D721Med (cell line): ENCODE measurements around the gene OR5C1.

ENCODE experiments used
- DNase-seq: peaks from one replicate; pipeline ENCODE4 v3.0.0; 2011; ENCODE audit warnings: low spot score; ENCODE audit not compliant: insufficient read length
- FAIRE-seq: peaks from 2 replicates; lab custom pipeline; 2011; peaks lifted over from hg19 to GRCh38; lab: Jason Lieb, UNC
- CTCF ChIP-seq: IDR thresholded peaks from 2 replicates; pipeline ENCODE4 v1.5.1; 2012; ENCODE audit warnings: mild to moderate bottlenecking, control low read depth; ENCODE audit not compliant: insufficient read depth; ENCODE audit errors: missing control alignments

OR5C1 gene

GRCh38 chr9:122780026-122780425 lies 8.7 kb upstream of the OR5C1 start:
- FAIRE-seq (no peak), DNase-seq (no peak)
- no peak for TF ChIP-seq CTCF

- no peak for FAIRE-seq
- TF ChIP-seq CTCF = no peak
- DNase-seq = no peak
These were observed 7.1 kb upstream of the OR5C1 start for GRCh38 chr9:122781671-122782070.

- FAIRE-seq = no peak
- no peak for TF ChIP-seq CTCF
- no peak for DNase-seq
These were observed 3.5 kb upstream of the OR5C1 start for GRCh38 chr9:122785269-122785668.

DNA sequence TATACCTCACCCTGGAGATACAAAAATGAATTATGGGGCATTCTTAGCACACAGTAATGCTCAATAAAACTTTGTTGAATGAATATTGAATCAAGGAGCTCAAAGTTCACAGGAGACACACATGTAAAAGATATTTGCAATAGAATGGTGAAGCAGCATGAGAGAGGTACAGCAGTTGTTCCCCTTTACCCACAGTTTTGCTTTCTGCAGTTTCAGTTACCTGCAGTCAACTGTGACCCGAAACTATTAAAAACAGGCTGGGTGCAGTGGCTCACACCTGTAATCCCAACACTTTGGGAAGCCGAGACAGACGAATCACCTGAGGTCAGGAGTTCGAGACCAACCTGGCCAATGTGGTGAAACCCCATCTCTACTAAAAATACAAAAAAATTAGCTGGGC lies 2.4 kb upstream of the OR5C1 start:
- FAIRE-seq (no peak), DNase-seq (no peak)
- no peak for TF ChIP-seq CTCF

DNA sequence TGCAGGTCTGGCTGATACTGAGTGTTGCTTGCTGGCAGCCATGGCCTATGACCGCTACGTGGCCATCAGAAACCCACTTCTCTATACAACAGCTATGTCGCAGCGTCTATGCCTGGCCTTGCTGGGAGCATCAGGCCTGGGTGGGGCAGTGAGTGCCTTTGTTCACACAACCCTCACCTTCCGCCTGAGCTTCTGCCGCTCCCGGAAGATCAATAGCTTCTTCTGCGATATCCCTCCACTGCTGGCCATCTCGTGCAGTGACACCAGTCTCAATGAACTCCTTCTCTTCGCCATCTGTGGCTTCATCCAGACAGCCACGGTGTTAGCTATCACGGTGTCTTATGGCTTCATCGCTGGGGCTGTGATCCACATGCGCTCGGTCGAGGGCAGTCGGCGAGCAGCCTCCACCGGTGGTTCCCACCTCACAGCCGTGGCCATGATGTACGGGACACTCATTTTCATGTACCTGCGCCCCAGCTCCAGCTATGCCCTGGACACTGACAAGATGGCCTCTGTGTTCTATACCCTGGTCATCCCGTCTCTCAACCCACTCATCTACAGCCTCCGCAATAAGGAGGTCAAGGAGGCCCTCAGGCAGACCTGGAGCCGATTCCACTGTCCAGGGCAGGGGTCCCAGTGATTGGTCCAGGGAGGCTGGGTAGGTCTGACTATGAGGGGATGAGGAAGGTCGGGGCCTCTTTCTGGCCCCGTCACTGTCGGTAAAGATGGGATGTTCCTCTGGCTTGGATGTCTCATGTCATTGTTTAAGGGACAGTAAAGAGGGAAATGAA lies 718 bp downstream of the OR5C1 start:
- no peak for TF ChIP-seq CTCF
- no peak for FAIRE-seq
- DNase-seq = no peak

DNA sequence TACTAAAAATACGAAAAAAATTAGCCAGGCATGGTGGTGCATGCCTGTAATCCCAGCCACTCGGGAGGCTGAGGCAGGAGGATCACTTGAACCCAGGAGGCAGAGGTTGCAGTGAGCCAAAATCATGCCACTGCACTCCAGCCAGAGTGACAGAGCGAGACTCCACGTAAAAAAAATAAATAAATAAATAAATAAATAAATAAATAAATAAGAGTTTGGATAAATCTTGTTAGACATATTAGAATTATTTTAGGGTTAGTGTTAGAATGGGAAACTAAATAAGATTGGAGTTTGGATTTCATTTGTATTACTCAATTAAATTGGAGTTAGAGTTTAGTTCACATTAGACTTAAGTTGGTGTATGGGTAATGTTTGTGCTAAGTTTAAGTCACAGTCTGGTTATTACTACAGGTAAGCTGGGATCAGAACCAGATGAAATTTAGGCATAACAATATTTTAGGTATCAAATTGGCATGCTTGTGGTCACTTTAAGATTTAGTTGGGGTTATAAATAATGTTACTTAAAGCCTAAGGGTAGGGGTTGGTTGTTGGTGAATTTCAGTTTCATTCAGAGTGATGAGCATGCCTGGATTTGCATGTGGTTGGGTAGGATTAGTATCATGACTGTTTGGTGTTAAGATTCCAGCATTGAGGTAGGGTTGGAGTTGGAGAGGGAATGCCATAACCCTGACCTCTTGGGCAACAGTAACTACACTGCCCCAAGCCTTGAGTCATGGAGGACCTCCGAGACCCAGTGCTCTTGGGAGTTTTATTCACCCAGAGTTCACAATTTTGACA lies 3.3 kb downstream of the OR5C1 start:
- DNase-seq (no peak), FAIRE-seq (no peak)
- no peak for TF ChIP-seq CTCF
